ENCODE measurements around the gene GLMP. TPM values are rescaled to one million over a fixed set of nuclear protein-coding genes. Genes with fewer than 3 reads are reported as not detected.

GLMP gene
- total and polyA plus RNA-seq, 2 of the 13 experiments (the other 11 are each of a cell fraction or from before 2014, with no cell fraction given): 44.6 to 75.8 TPM

- TF ChIP-seq ZBTB1 (CRISPR knock-in tag; IDR thresholded peaks at IDR 0.05; ENCODE audit: borderline replicate concordance) (no peak), FOSL1 (CRISPR knock-in tag; IDR thresholded peaks at IDR 0.05; ENCODE audit: borderline replicate concordance) (no peak), PPARG (CRISPR knock-in tag; conservative IDR thresholded peaks at IDR 0.05) (no peak), HNF1B (CRISPR knock-in tag; IDR thresholded peaks at IDR 0.05) (no peak), ZBTB8A (CRISPR knock-in tag; IDR thresholded peaks at IDR 0.05; ENCODE audit: borderline replicate concordance, low read depth) (no peak), ZSCAN20 (CRISPR knock-in tag; IDR thresholded peaks at IDR 0.05; ENCODE audit: borderline replicate concordance) (no peak), ZBTB20 (CRISPR knock-in tag; IDR thresholded peaks at IDR 0.05; ENCODE audit: borderline replicate concordance, low read depth) (no peak), ZNF180 (CRISPR knock-in tag; IDR thresholded peaks at IDR 0.05; ENCODE audit: borderline replicate concordance, low read depth) (no peak), ETV6 (CRISPR knock-in tag; conservative IDR thresholded peaks at IDR 0.05) (no peak), TBX3 (IDR thresholded peaks at IDR 0.05; ENCODE audit: borderline replicate concordance) (peak; percentile 31; the same call in 1 of the 2 replicates), ARID2 (CRISPR knock-in tag; IDR thresholded peaks at IDR 0.05; ENCODE audit: borderline replicate concordance) (no peak), ZNF788 (CRISPR knock-in tag; IDR thresholded peaks at IDR 0.05; ENCODE audit: borderline replicate concordance) (peak; percentile 55; the same call in 1 of the 2 replicates), ZNF121 (CRISPR knock-in tag; IDR thresholded peaks at IDR 0.05) (no peak), JUNB (CRISPR knock-in tag; IDR thresholded peaks at IDR 0.05; ENCODE audit: borderline replicate concordance) (no peak), NFIB (CRISPR knock-in tag; IDR thresholded peaks at IDR 0.05; ENCODE audit: borderline replicate concordance) (no peak), ZFP82 (CRISPR knock-in tag; IDR thresholded peaks at IDR 0.05; ENCODE audit: borderline replicate concordance) (no peak), SSRP1 (CRISPR knock-in tag; IDR thresholded peaks at IDR 0.05) (no peak), SMARCC2 (IDR thresholded peaks at IDR 0.05) (no peak), TOE1 (CRISPR knock-in tag; IDR thresholded peaks at IDR 0.05) (no peak), CHCHD3 (CRISPR knock-in tag; IDR thresholded peaks at IDR 0.05) (no peak), MAZ (IDR thresholded peaks at IDR 0.05; ENCODE audit: borderline replicate concordance, low read depth, low read length) (no peak), MAZ (CRISPR knock-in tag; IDR thresholded peaks at IDR 0.05; ENCODE audit: low read depth) (no peak), ZBTB7A (CRISPR knock-in tag; IDR thresholded peaks at IDR 0.05) (no peak), ZFAT (CRISPR knock-in tag; conservative IDR thresholded peaks at IDR 0.05) (no peak), ZNF101 (CRISPR knock-in tag; IDR thresholded peaks at IDR 0.05; ENCODE audit: borderline replicate concordance, low read depth) (no peak), MBNL3 (CRISPR knock-in tag; conservative IDR thresholded peaks at IDR 0.05) (no peak), KAT7 (CRISPR knock-in tag; IDR thresholded peaks at IDR 0.05; ENCODE audit: borderline replicate concordance) (no peak), KLF16 (CRISPR knock-in tag; IDR thresholded peaks at IDR 0.05) (no peak)
- TF ChIP-seq, protein P1, sequence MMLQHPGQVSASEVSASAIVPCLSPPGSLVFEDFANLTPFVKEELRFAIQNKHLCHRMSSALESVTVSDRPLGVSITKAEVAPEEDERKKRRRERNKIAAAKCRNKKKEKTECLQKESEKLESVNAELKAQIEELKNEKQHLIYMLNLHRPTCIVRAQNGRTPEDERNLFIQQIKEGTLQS (CRISPR knock-in tag; IDR thresholded peaks at IDR 0.05): no peak
- TF ChIP-seq, protein P2, sequence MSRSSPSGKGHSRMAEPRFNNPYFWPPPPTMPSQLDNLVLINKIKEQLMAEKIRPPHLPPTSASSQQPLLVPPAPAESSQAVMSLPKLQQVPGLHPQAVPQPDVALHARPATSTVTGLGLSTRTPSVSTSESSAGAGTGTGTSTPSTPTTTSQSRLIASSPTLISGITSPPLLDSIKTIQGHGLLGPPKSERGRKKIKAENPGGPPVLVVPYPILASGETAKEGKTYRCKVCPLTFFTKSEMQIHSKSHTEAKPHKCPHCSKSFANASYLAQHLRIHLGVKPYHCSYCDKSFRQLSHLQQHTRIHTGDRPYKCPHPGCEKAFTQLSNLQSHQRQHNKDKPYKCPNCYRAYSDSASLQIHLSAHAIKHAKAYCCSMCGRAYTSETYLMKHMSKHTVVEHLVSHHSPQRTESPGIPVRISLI (CRISPR knock-in tag; IDR thresholded peaks at IDR 0.05; ENCODE audit: borderline replicate concordance): peak; percentile 63; the same call in 1 of the 2 replicates
Measured at GRCh38 chr1:156295391-156295947, at the start of gene GLMP (continued).
